ENCODE results near the gene ZNF316.

GRCh38 chr7:6641305-6642035 lies 4.4 kb downstream of the ZNF316 start:
- TF ChIP-seq REST (IDR thresholded peaks at IDR 0.05; ENCODE audit: insufficient read depth in 1 of 2, low read depth in 2 of 2, low read length in 2 of 2), result no peak
- TF ChIP-seq SIN3A (IDR thresholded peaks at IDR 0.05; ENCODE audit: borderline replicate concordance, insufficient read depth, low read length), result no peak
- TF ChIP-seq POLR2AphosphoS5 (IDR thresholded peaks at IDR 0.05; ENCODE audit: low read depth, low read length), result no peak
- no peak for TF ChIP-seq TAF1 (IDR thresholded peaks at IDR 0.05; ENCODE audit: borderline replicate concordance, insufficient read depth, low read length)
